IMR-90 (cell line): Measurements from ENCODE around the gene INHBC. TPM values are rescaled to one million over a fixed set of nuclear protein-coding genes. Genes with fewer than 3 reads are reported as not detected.
A peak's percentile ranks its signal among the peaks of the same experiment; 100 is the strongest.

ENCODE experiments used
- ATAC-seq: fragments of 200-7000 bp; cut with Tn5 transposase; 2 replicates; pipeline ENCODE4 v1.9.1; 2020; ENCODE audit warnings: low read depth, mild to moderate bottlenecking, moderate library complexity
- BruUV-seq: library from RNA; stranded (reverse); fragments of 400-500 nt; replicated peaks from 2 replicates; lab custom pipeline; 2021; lab: Mats Ljungman, UMichigan
- CTCF ChIA-PET: fragments of 300-600 bp; formaldehyde crosslinking; extraction: SDS; loops from one replicate; lab custom pipeline; 2021; ENCODE audit warnings: antibody characterized with exemption; lab: Yijun Ruan, JAX
- POLR2A ChIA-PET: fragments of 300-600 bp; sonication (Branson Sonifier 250); formaldehyde crosslinking; loops from one replicate; lab custom pipeline; 2022; ENCODE audit warnings: antibody characterized with exemption; ENCODE audit not compliant: unreplicated experiment; lab: Charles Lee
- DNase-seq: peaks from one replicate; pipeline ENCODE4 v3.0.0; 2013
- H2AFZ ChIP-seq: replicated peaks from 2 replicates; pipeline ENCODE3; 2013; ENCODE audit warnings: low read length, mild to moderate bottlenecking; ENCODE audit not compliant: poor library complexity
- H2AK5ac ChIP-seq: 2 replicates; pipeline ENCODE4 v1.6.1; 2013; ENCODE audit warnings: low read depth, low read length, inconsistent platforms
- H2AK9ac ChIP-seq: replicated peaks from 2 replicates; pipeline ENCODE3; 2013; ENCODE audit warnings: mild to moderate bottlenecking, low read depth, low read length, moderate library complexity; ENCODE audit not compliant: poor library complexity
- H2BK120ac ChIP-seq: 2 replicates; pipeline ENCODE4 v1.6.1; 2013; ENCODE audit warnings: low read depth, low read length, inconsistent platforms
- H2BK15ac ChIP-seq: 3 replicates; pipeline ENCODE4 v1.6.1; 2013; ENCODE audit warnings: low read depth, low read length, inconsistent platforms
- H2BK20ac ChIP-seq: 2 replicates; pipeline ENCODE4 v1.6.1; 2013; ENCODE audit warnings: low read depth, mild to moderate bottlenecking, inconsistent platforms, low read length, moderate library complexity
- H2BK5ac ChIP-seq: 2 replicates; pipeline ENCODE4 v1.6.1; 2013; ENCODE audit warnings: mild to moderate bottlenecking, low read depth, low read length, inconsistent platforms; ENCODE audit not compliant: poor library complexity, severe bottlenecking
- H3K14ac ChIP-seq: replicated peaks from 2 replicates; pipeline ENCODE4 v1.6.1; 2013; ENCODE audit warnings: low read depth, low read length, inconsistent platforms
- H3K18ac ChIP-seq: 2 replicates; pipeline ENCODE4 v1.6.1; 2013; ENCODE audit warnings: low read depth, low read length, control low read depth
- H3K23ac ChIP-seq: 2 replicates; pipeline ENCODE4 v1.6.1; 2013; ENCODE audit warnings: low read depth, low read length, inconsistent platforms
- H3K27ac ChIP-seq: 2 replicates; pipeline ENCODE4 v1.5.1; 2013; ENCODE audit warnings: mild to moderate bottlenecking, control low read depth, low read length; ENCODE audit not compliant: insufficient read depth
- H3K27me3 ChIP-seq: 2 replicates; pipeline ENCODE4 v1.6.1; 2013; ENCODE audit warnings: low read length; ENCODE audit not compliant: control insufficient read depth, insufficient read depth
- H3K36me3 ChIP-seq: 2 replicates; pipeline ENCODE4 v1.6.1; 2013; ENCODE audit warnings: low read length, mixed read lengths; ENCODE audit not compliant: control insufficient read depth, insufficient read depth
- H3K4ac ChIP-seq: 2 replicates; pipeline ENCODE4 v1.6.1; 2013; ENCODE audit warnings: low read depth, low read length, inconsistent platforms
- H3K4me1 ChIP-seq: 2 replicates; pipeline ENCODE4 v1.6.1; 2013; ENCODE audit warnings: low read length, mixed read lengths; ENCODE audit not compliant: control insufficient read depth, insufficient read depth
- H3K4me2 ChIP-seq: 2 replicates; pipeline ENCODE4 v1.6.1; 2013; ENCODE audit warnings: low read depth, mild to moderate bottlenecking, control low read depth, low read length, moderate library complexity
- H3K4me3 ChIP-seq: 2 replicates; pipeline ENCODE4 v1.5.1; 2013; ENCODE audit warnings: low read depth, mild to moderate bottlenecking, control low read depth, low read length, moderate library complexity; ENCODE audit not compliant: insufficient read depth
- H3K56ac ChIP-seq: 2 replicates; pipeline ENCODE4 v1.6.1; 2013; ENCODE audit warnings: low read length, inconsistent platforms; ENCODE audit not compliant: insufficient read depth; ENCODE audit errors: extremely low read depth
- H3K79me1 ChIP-seq, 2 experiments: 2 replicates each; pipeline ENCODE4 v1.6.1; 2013; ENCODE audit warnings: low read length in 2 of 2, inconsistent platforms in 1 of 2, low read depth in 1 of 2
- H3K9ac ChIP-seq: 2 replicates; pipeline ENCODE4 v1.6.1; 2013; ENCODE audit warnings: low read depth, low read length, control low read depth
- H3K9me1 ChIP-seq: 2 replicates; pipeline ENCODE4 v1.6.1; 2013; ENCODE audit warnings: low read length, inconsistent platforms; ENCODE audit not compliant: insufficient read depth
- H3K9me3 ChIP-seq: 2 replicates; pipeline ENCODE4 v1.6.1; 2013; ENCODE audit warnings: low read length; ENCODE audit not compliant: control insufficient read depth, insufficient read depth
- H4K20me1 ChIP-seq: 2 replicates; pipeline ENCODE4 v1.6.1; 2013; ENCODE audit warnings: low read length, inconsistent platforms; ENCODE audit not compliant: insufficient read depth
- H4K5ac ChIP-seq: 2 replicates; pipeline ENCODE4 v1.6.1; 2013; ENCODE audit warnings: mild to moderate bottlenecking, low read depth, low read length, control low read depth
- H4K8ac ChIP-seq, 2 experiments: 2 replicates each; pipeline ENCODE4 v1.6.1; 2013; ENCODE audit warnings: low read depth in 2 of 2, low read length in 2 of 2, control low read depth in 1 of 2, inconsistent platforms in 1 of 2
- H4K91ac ChIP-seq: 2 replicates; pipeline ENCODE4 v1.6.1; 2013; ENCODE audit warnings: low read depth, low read length, inconsistent platforms; ENCODE audit not compliant: insufficient read depth
- CTCF ChIP-seq: conservative IDR thresholded peaks from 2 replicates; pipeline ENCODE4 v1.5.1; 2012; ENCODE audit warnings: mild to moderate bottlenecking, low read depth, low read length, improper control_type of control experiment
- ELK1 ChIP-seq: fragments of 150-350 bp; IDR thresholded peaks from 2 replicates; pipeline ENCODE4 v1.6.1; 2016; ENCODE audit warnings: low read depth, mild to moderate bottlenecking, low read length, moderate library complexity, borderline replicate concordance
- MAZ ChIP-seq: IDR thresholded peaks from 2 replicates; pipeline ENCODE4 v1.6.1; 2012; ENCODE audit warnings: low read depth, mild to moderate bottlenecking, low read length, improper control_type of control experiment, moderate library complexity, borderline replicate concordance
- MXI1 ChIP-seq: IDR thresholded peaks from 2 replicates; pipeline ENCODE4 v1.6.1; 2012; ENCODE audit warnings: low read depth, mild to moderate bottlenecking, low read length, moderate library complexity, borderline replicate concordance
- RAD21 ChIP-seq: IDR thresholded peaks from 2 replicates; pipeline ENCODE4 v1.6.1; 2012; ENCODE audit warnings: low read length, improper control_type of control experiment
- RFX5 ChIP-seq: IDR thresholded peaks from 2 replicates; pipeline ENCODE4 v1.8.0; 2012; ENCODE audit warnings: low read depth, mild to moderate bottlenecking, low read length, moderate library complexity
- SMC3 ChIP-seq: fragments of 150-350 bp; IDR thresholded peaks from 2 replicates; pipeline ENCODE4 v1.6.1; 2016; ENCODE audit warnings: low read depth, mild to moderate bottlenecking, antibody characterized with exemption, low read length, moderate library complexity
- WGBS, 2 experiments: methylation state at CpG; one replicate each; pipeline versions ENCODE4 v1.1.5 to v1.1.7; 2013; ENCODE audit warnings: missing lambda C conversion rate in 2 of 2; ENCODE audit not compliant: insufficient read length in 1 of 2; ENCODE audit errors: extremely low coverage in 2 of 2; 5-methylcytosine and 5-hydroxymethylcytosine counted together
- dilution Hi-C: fragments of 300-500 bp; cut with HindIII; formaldehyde crosslinking; loops from one replicate; pipeline ENCODE4 v1.14.3; 2018; ENCODE audit warnings: low sequenced_read_pairs; ENCODE audit not compliant: unreplicated experiment
- in situ Hi-C: fragments of 300-500 bp; cut with MboI; formaldehyde crosslinking; loops from 3 replicates; pipeline ENCODE4 v1.14.3; 2019; ENCODE audit warnings: low sequenced_read_pairs, inconsistent platforms, mixed read lengths
- intact Hi-C: fragments of 100-400 bp; cut with micrococcal nuclease; formaldehyde crosslinking; loops from 2 replicates; pipeline ENCODE4 v1.10.0; 2022
- polyA plus RNA-seq, 3 experiments: library from polyadenylated mRNA; depleted of rRNA; stranded (reverse); fragments of >200 nt; gene quantifications; 2 replicates each; pipeline ENCODE4 v1.2.3, GENCODE V29; 2012; ENCODE audit warnings: low replicate concordance in 1 of 3
- total RNA-seq: library from RNA; depleted of rRNA; stranded (reverse); fragments of >200 nt; gene quantifications from 2 replicates; pipeline ENCODE4 v1.2.3, GENCODE V29; 2012

Gene INHBC
- total and polyA plus RNA-seq, 2 of the 4 experiments (the other 2 are of a cell fraction), result 0.09 TPM; not detected in 1

- CTCF ChIA-PET, result interaction anchor here (1.5 to 2.7 kb wide), 2 partner anchors 10 to 13 kb away, joined by 8 to 14 read pairs; no protein-coding TSS in a partner anchor
- Histone ChIP-seq H3K36me3 (no peaks in the 10 kb centered on the region), H3K9me3 (no peaks in the 10 kb centered on the region), H2AFZ (peak overlapping the region; percentile 93), H3K56ac (peak overlapping the region; percentile 76), H2AK5ac (peak overlapping the region; percentile 61), H3K79me1 (peaks cover 0 to 6% of the 10 kb centered on the region in 2 experiments; a peak in 1 of 4 replicates), H2BK15ac (peak overlapping the region; percentile 25; the same call in 1 of the 3 replicates), H2BK20ac (peak overlapping the region; percentile 33; the same call in 1 of the 2 replicates), H3K4me3 (peak overlapping the region; percentile 56), H4K20me1 (no peaks in the 10 kb centered on the region), H3K9me1 (peaks cover 6% of the 10 kb centered on the region; the same call in 1 of the 2 replicates), H3K27me3 (0 out of 2 replicates have a peak, but pooled peaks cover 2% of the 10 kb centered on the region), H2BK5ac (peak overlapping the region; percentile 59), H2AK9ac (peak overlapping the region; percentile 96), H2BK120ac (peak overlapping the region; percentile 76; the same call in 1 of the 2 replicates), H3K4me2 (peak overlapping the region; percentile 97), H4K5ac (peak overlapping the region; percentile 49), H3K27ac (peak overlapping the region; percentile 67), H3K4ac (peak overlapping the region; percentile 93), H3K18ac (peak overlapping the region; percentile 5), H4K8ac (peak overlapping the region; percentile 55 to 88; a peak in 2 of 4 replicates), H3K9ac (peak overlapping the region; percentile 68), H4K91ac (peak overlapping the region; percentile 72), H3K4me1 (peaks cover 7% of the 10 kb centered on the region), H3K14ac (peak overlapping the region; percentile 67), H3K23ac (peak overlapping the region; percentile 67)
- TF ChIP-seq RAD21, result peak; percentile 79
- TF ChIP-seq CTCF, result peak; percentile 94
- TF ChIP-seq MXI1, result peak; percentile 75; the same call in 1 of the 2 replicates
- TF ChIP-seq ELK1, result no peak
- peak; percentile 69 for TF ChIP-seq SMC3
- no peak for TF ChIP-seq RFX5
- TF ChIP-seq MAZ, result peak; percentile 97
- in situ Hi-C loops, result no loop called here
- peak; percentile 72 for ATAC-seq
- 0% methylated on average over 1 of the region's 28 CpGs; no CpG with 5 or more reads in 1 of the 2 experiments for WGBS, 2 experiments
- no TSS peak for BruUV-seq
- POLR2A ChIA-PET, result no interaction called here
- intact Hi-C loops, result loop anchor here (5.0 kb wide), 1 partner anchor 160 kb away; no protein-coding TSS in a partner anchor
- dilution Hi-C loops, result no loop called here
- peak; percentile 82 for DNase-seq
Measured at GRCh38 chr12:57462251-57462911, 27.8 kb downstream of the INHBC start.
